Natural killer cell treated with Interleukin-12 subunit alpha and Interleukin-12 subunit beta and Interleukin-15 and Interleukin-18, amount 100 ng/mL, for 72 hours (primary cell): Measurements from ENCODE around the gene NPHS2. TPM values are rescaled to one million over a fixed set of nuclear protein-coding genes. Genes with fewer than 3 reads are reported as not detected.

ENCODE experiments used
- ATAC-seq, 2 donors: fragments of 150-1000 bp; cut with Tn5 transposase in 1 of 2; sonication (Bioruptor Pico), chemical (Tn5 transposase) in 1 of 2; 2 replicates each; pipeline ENCODE4 v1.10.0; 2021
- DNase-seq: peaks from one replicate; pipeline ENCODE4 v3.0.0; 2022; ENCODE audit warnings: low spot score
- H3K27ac Mint-ChIP-seq, 2 donors: 1 replicate in 1 of 2; 2 replicates in 1 of 2; pipeline ENCODE4 v1.8.0; 2022; ENCODE audit warnings: mixed read lengths in 2 of 2, mild to moderate bottlenecking in 1 of 2, moderate library complexity in 1 of 2
- H3K27me3 Mint-ChIP-seq, 2 donors: 1 replicate in 1 of 2; 2 replicates in 1 of 2; pipeline ENCODE4 v1.8.0; 2022; ENCODE audit warnings: mixed read lengths in 2 of 2
- H3K36me3 Mint-ChIP-seq: one replicate; pipeline ENCODE4 v1.8.0; 2022; ENCODE audit warnings: mixed read lengths
- H3K4me1 Mint-ChIP-seq, 2 donors: 1 replicate in 1 of 2; 2 replicates in 1 of 2; pipeline ENCODE4 v1.8.0; 2022; ENCODE audit warnings: low read depth in 2 of 2, mixed read lengths in 2 of 2, mild to moderate bottlenecking in 1 of 2
- H3K4me3 Mint-ChIP-seq: one replicate; pipeline ENCODE4 v1.8.0; 2022; ENCODE audit warnings: mixed read lengths
- H3K9me3 Mint-ChIP-seq: 2 replicates; pipeline ENCODE4 v1.8.0; 2022; ENCODE audit warnings: mixed read lengths
- total RNA-seq, 2 donors: library from RNA; stranded (reverse); gene quantifications; one replicate each; pipeline ENCODE4 v1.2.3, GENCODE V29; 2022

NPHS2 gene
- total RNA-seq: not detected

DNA sequence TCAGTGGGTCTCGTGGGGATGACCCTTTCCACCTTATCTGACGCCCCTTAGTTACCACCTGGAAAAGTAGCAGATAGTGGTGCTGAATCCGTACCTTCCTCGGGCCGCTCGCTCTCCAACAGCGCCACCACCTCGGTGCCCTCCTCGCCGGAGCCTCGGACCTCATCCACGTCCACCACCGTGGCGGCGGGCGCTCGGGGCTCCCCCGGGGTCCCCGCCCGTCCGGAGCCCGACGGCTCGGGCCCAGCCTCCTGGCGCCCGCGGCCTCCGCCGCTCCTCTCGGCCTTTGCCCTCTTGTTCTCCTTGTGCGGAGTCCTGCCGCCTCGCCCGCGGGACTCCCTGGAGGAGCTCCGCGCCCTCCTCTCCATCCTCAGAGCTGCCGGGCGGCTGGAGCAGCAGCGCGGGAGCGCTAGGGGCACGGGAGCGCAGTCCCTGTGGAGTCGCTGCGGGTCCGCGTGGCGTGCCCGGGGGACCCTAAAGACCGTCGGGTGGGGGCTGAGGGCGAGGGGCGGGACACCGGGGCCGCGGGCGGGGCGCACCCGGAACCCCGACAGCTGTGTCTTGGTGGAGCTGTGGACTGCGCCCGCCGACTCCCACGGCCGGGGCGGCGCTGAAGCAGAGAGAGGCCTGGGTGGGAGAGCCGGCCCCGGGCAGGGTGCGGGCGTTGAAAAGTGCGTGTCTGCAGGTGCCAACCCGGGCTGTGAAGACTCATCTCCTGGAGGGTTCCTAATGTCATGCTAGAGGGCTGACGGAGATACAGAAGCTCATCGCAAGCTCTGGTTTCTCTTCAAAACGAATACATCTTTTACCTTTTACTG lies at the start of gene NPHS2:
Gene NPHS2, minus strand, starts transcription at position 452 of the 818 bp plus-strand sequence. Its CDS starts 84 bp downstream, at position 368.
- Mint-ChIP-seq H3K4me3 (no peak within 1 kb of the TSS), H3K27ac (no peak within 1 kb of the TSS), H3K4me1 (no peaks in the 10 kb centered on the region), H3K36me3 (peaks cover 6% of the 10 kb centered on the region), H3K27me3 (peaks cover 32 to 45% of the 10 kb centered on the region in 2 donors), H3K9me3 (peaks cover 1% of the 10 kb centered on the region)
- ATAC-seq (peak; percentile 36 to 45), DNase-seq (no peak)

GRCh38 chr1:179612361-179612760 lies 36.6 kb upstream of the NPHS2 start:
- H3K9me3 Mint-ChIP-seq: peaks cover 3% of the 10 kb centered on the region
- ATAC-seq: no peak
- H3K27ac Mint-ChIP-seq: no peak overlapping the region
- DNase-seq: no peak
- no peaks in the 10 kb centered on the region for H3K36me3 Mint-ChIP-seq
- no peak overlapping the region for H3K4me3 Mint-ChIP-seq
- H3K27me3 Mint-ChIP-seq: peaks cover 5 to 21% of the 10 kb centered on the region in 2 donors
- no peaks in the 10 kb centered on the region for H3K4me1 Mint-ChIP-seq

GRCh38 chr1:179601093-179601492 lies 25.3 kb upstream of the NPHS2 start:
- Mint-ChIP-seq H3K9me3 (peaks cover 6% of the 10 kb centered on the region), H3K4me3 (no peak overlapping the region), H3K36me3 (no peaks in the 10 kb centered on the region), H3K4me1 (no peaks in the 10 kb centered on the region), H3K27me3 (peaks cover 6 to 16% of the 10 kb centered on the region in 2 donors), H3K27ac (no peak overlapping the region)
- DNase-seq (no peak), ATAC-seq (no peak)

DNA sequence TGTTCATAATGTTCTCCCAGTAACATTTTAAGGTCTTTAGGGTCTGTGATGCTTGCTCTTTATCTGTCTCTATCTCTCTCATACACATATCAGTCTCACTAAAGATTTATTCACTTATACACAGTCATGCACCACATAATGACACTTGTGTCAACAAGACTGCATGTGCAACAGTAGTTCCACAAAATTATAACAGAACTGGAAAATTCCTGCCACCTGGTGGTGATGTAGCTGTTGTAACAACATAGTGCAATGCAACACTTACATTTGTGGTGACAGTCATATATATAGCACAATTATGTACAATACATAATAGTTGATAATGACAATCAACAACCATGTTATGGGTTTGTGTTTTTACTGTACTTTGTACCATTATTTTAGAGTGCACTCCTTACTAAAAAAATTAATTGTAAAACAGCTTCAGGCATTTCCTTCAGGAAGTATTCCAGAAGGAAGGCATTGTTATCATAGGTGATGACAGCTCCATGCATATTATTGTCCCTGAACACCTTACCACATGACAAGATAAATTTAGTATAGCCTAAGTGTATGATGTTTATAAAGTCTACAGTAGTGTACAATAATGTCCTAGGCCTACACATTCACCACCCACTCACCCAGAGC lies 24.0 kb upstream of the NPHS2 start:
- peaks cover 6% of the 10 kb centered on the region for H3K9me3 Mint-ChIP-seq
- DNase-seq (no peak), ATAC-seq (no peak)
- H3K27ac Mint-ChIP-seq: no peak overlapping the region
- H3K36me3 Mint-ChIP-seq: no peaks in the 10 kb centered on the region
- no peak overlapping the region for H3K4me3 Mint-ChIP-seq
- H3K4me1 Mint-ChIP-seq: no peaks in the 10 kb centered on the region
- peaks cover 6 to 8% of the 10 kb centered on the region in 2 donors for H3K27me3 Mint-ChIP-seq

DNA sequence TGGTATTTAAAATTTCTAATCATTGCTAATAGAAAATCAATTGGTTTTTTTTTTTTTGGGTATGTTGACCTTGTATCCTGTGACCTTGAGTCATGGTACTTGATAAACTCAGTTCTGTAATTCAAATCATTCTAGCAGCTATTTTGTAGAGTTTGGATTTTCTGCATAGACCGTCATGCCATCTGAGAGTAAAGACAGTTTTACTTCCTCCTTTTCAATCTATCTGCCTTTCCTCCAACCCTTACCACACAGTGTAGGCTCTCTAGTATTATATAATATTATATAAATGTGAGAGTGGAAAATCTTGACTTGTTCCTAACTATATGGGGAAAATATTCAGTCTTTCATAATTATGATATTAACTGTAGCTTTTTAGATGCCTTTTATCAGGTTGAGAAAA lies 22.9 kb upstream of the NPHS2 start:
- no peak for DNase-seq
- H3K9me3 Mint-ChIP-seq: peaks cover 2% of the 10 kb centered on the region
- no peaks in the 10 kb centered on the region for H3K36me3 Mint-ChIP-seq
- ATAC-seq: no peak
- no peak overlapping the region for H3K27ac Mint-ChIP-seq
- H3K27me3 Mint-ChIP-seq: peaks cover 7 to 8% of the 10 kb centered on the region in 2 donors
- H3K4me3 Mint-ChIP-seq: no peak overlapping the region
- no peaks in the 10 kb centered on the region for H3K4me1 Mint-ChIP-seq

GRCh38 chr1:179591592-179592580 lies 16.1 kb upstream of the NPHS2 start, which contains the start of gene TDRD5:
TSS of gene TDRD5 (plus strand) at chr1:179591832. CDS start at chr1:179592616, 784 bp downstream.
- peaks cover 12 to 21% of the 10 kb centered on the region in 2 donors for H3K27me3 Mint-ChIP-seq
- no peak within 1 kb of the TSS for H3K4me3 Mint-ChIP-seq
- no peak for DNase-seq
- no peak for ATAC-seq
- no peaks in the 10 kb centered on the region for H3K9me3 Mint-ChIP-seq
- no peaks in the 10 kb centered on the region for H3K4me1 Mint-ChIP-seq
- H3K36me3 Mint-ChIP-seq: no peaks in the 10 kb centered on the region
- no peak within 1 kb of the TSS for H3K27ac Mint-ChIP-seq

- DNase-seq (no peak), ATAC-seq (no peak)
- no peaks in the 10 kb centered on the region for H3K36me3 Mint-ChIP-seq
- H3K4me3 Mint-ChIP-seq: no peak overlapping the region
- H3K27ac Mint-ChIP-seq: no peak overlapping the region
- H3K4me1 Mint-ChIP-seq: no peaks in the 10 kb centered on the region
- peaks cover 15 to 24% of the 10 kb centered on the region in 2 donors for H3K27me3 Mint-ChIP-seq
- H3K9me3 Mint-ChIP-seq: no peaks in the 10 kb centered on the region
These were observed 15.5 kb upstream of the NPHS2 start for GRCh38 chr1:179591253-179591591.

DNA sequence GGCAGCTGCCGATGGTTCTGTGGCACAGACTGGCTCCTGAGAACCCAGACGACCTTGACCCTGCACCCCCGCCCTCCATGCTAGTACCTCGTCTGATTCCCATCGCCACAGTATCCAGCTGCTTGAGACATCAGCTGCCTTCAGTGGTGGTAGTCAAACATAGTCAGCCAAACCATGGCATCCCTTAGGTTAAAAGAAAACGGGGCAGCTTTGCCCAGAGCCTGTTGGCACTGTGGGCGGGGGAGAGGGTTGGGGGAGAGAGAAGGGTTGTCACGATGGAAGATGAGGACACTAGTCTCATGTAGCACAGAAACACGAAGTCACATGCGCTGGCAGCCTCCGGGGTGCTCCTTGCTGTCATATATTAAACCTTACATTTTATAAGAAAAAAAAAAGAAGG lies 14.9 kb upstream of the NPHS2 start:
- no peak overlapping the region for H3K4me3 Mint-ChIP-seq
- H3K36me3 Mint-ChIP-seq: no peaks in the 10 kb centered on the region
- H3K27me3 Mint-ChIP-seq: peaks cover 20 to 27% of the 10 kb centered on the region in 2 donors
- H3K27ac Mint-ChIP-seq: no peak overlapping the region
- no peaks in the 10 kb centered on the region for H3K4me1 Mint-ChIP-seq
- ATAC-seq (no peak), DNase-seq (no peak)
- no peaks in the 10 kb centered on the region for H3K9me3 Mint-ChIP-seq

- H3K27me3 Mint-ChIP-seq: peaks cover 27 to 31% of the 10 kb centered on the region in 2 donors
- ATAC-seq: no peak
- no peak overlapping the region for H3K27ac Mint-ChIP-seq
These were observed 13.8 kb upstream of the NPHS2 start for GRCh38 chr1:179589509-179589908.

GRCh38 chr1:179588425-179589024 lies 12.8 kb upstream of the NPHS2 start:
- no peak overlapping the region for H3K27ac Mint-ChIP-seq
- no peaks in the 10 kb centered on the region for H3K9me3 Mint-ChIP-seq
- H3K4me3 Mint-ChIP-seq: no peak overlapping the region
- no peak for DNase-seq
- H3K27me3 Mint-ChIP-seq: peaks cover 33 to 35% of the 10 kb centered on the region in 2 donors
- H3K4me1 Mint-ChIP-seq: no peaks in the 10 kb centered on the region
- ATAC-seq: no peak
- H3K36me3 Mint-ChIP-seq: no peaks in the 10 kb centered on the region

More at GRCh38 chr1:179589509-179589908, 13.8 kb upstream of the NPHS2 start:
- H3K36me3 Mint-ChIP-seq: no peaks in the 10 kb centered on the region
- no peaks in the 10 kb centered on the region for H3K9me3 Mint-ChIP-seq
- H3K4me3 Mint-ChIP-seq: no peak overlapping the region
- DNase-seq: no peak
- H3K4me1 Mint-ChIP-seq: no peaks in the 10 kb centered on the region

GRCh38 chr1:179587336-179587735 lies 11.6 kb upstream of the NPHS2 start:
- no peak overlapping the region for H3K27ac Mint-ChIP-seq
- no peak overlapping the region for H3K4me3 Mint-ChIP-seq
- H3K4me1 Mint-ChIP-seq: no peaks in the 10 kb centered on the region
- peaks cover 38 to 43% of the 10 kb centered on the region in 2 donors for H3K27me3 Mint-ChIP-seq
- peaks cover 3% of the 10 kb centered on the region for H3K9me3 Mint-ChIP-seq
- no peak for ATAC-seq
- DNase-seq: no peak
- H3K36me3 Mint-ChIP-seq: no peaks in the 10 kb centered on the region

- H3K9me3 Mint-ChIP-seq: peaks cover 3% of the 10 kb centered on the region
These were observed 10.5 kb upstream of the NPHS2 start for GRCh38 chr1:179586107-179586823.

More at GRCh38 chr1:179586107-179586823, 10.5 kb upstream of the NPHS2 start:
- Mint-ChIP-seq H3K36me3 (no peaks in the 10 kb centered on the region), H3K27ac (no peak overlapping the region), H3K27me3 (peaks cover 37 to 43% of the 10 kb centered on the region in 2 donors), H3K4me3 (no peak overlapping the region), H3K4me1 (no peaks in the 10 kb centered on the region)
- ATAC-seq (no peak), DNase-seq (no peak)
